Measurements from ENCODE around the gene VPS33A. TPM values are rescaled to one million over a fixed set of nuclear protein-coding genes. Genes with fewer than 3 reads are reported as not detected.
A peak's percentile ranks its signal among the peaks of the same experiment; 100 is the strongest.

VPS33A gene
- total and polyA plus RNA-seq, 2 of the 8 experiments (the other 6 are each of a cell fraction or from before 2014, with no cell fraction given) = 16.4 to 41.8 TPM

- Histone ChIP-seq H4K8ac (ENCODE audit: extremely low read depth, insufficient read depth, low read length) (no peak overlapping the region), H2BK12ac (ENCODE audit: low read depth, low read length) (no peak overlapping the region), H3K14ac (ENCODE audit: insufficient read length) (no peak overlapping the region), H2BK5ac (ENCODE audit: low read depth, low read length) (no peak overlapping the region), H3K4ac (replicated peaks; ENCODE audit: insufficient read length, low read depth, low read length) (no peak overlapping the region), H3K9ac (replicated peaks in 1 of 4; ENCODE audit: extremely low read depth in 1 of 4, low read depth in 3 of 4, low read length in 3 of 4) (no peak overlapping the region; a peak in 1 of 7 replicates), H2AFZ (ENCODE audit: low read length) (no peak overlapping the region), H3K56ac (replicated peaks; ENCODE audit: insufficient read length, low read depth, low read length) (no peak overlapping the region), H3K18ac (ENCODE audit: extremely low read depth, low read length) (no peak overlapping the region), H3K4me1 (replicated peaks in 1 of 4; ENCODE audit: control insufficient read depth in 3 of 4, insufficient read depth in 4 of 4, low read length in 3 of 4) (peaks cover 3 to 14% (median 10%) of the 10 kb centered on the region in 4 experiments), H4K20me1 (replicated peaks in 1 of 2; ENCODE audit: control insufficient read depth in 1 of 2, insufficient read depth in 2 of 2, low read length in 2 of 2) (peaks cover 0 to 6% of the 10 kb centered on the region in 2 experiments), H3K79me2 (ENCODE audit: control insufficient read depth in 1 of 2, insufficient read depth in 2 of 2, low read length in 2 of 2) (peaks cover 6 to 31% of the 10 kb centered on the region in 2 experiments), H4K5ac (ENCODE audit: insufficient read length, low read depth, low read length) (no peak overlapping the region), H3K27ac (ENCODE audit: low read depth, low read length) (no peak overlapping the region), H2AK5ac (ENCODE audit: low read depth, low read length) (no peak overlapping the region), H3K4me2 (ENCODE audit: insufficient read depth in 1 of 2, low read depth in 2 of 2, low read length in 2 of 2) (peak overlapping the region in 1 of 2 experiments; percentile 52; a peak in 1 of 4 replicates), H3K4me3 (ENCODE audit: extremely low read depth in 1 of 4, insufficient read depth in 2 of 4, low read depth in 3 of 4, low read length in 4 of 4) (no peak overlapping the region), H4K91ac (replicated peaks; ENCODE audit: insufficient read length, low read length) (no peak overlapping the region), H3K9me3 (ENCODE audit: insufficient read depth in 2 of 2, low read depth in 1 of 2, low read length in 1 of 2) (no peaks in the 10 kb centered on the region), H3K36me3 (ENCODE audit: control insufficient read depth in 2 of 4, insufficient read depth in 4 of 4, low read length in 3 of 4) (peaks cover 4 to 24% (median 8%) of the 10 kb centered on the region in 4 experiments; a peak in 7 of 8 replicates), H3K27me3 (replicated peaks in 1 of 4; ENCODE audit: control insufficient read depth in 3 of 4, extremely low read depth in 1 of 4, insufficient read depth in 3 of 4, low read length in 3 of 4) (no peaks in the 10 kb centered on the region; a peak in 2 of 7 replicates), H2BK15ac (ENCODE audit: low read length) (no peak overlapping the region), H3K79me1 (ENCODE audit: low read depth, low read length) (peaks cover 6% of the 10 kb centered on the region; the same call in 1 of the 2 replicates), H3K23ac (ENCODE audit: insufficient read length) (no peak overlapping the region), H2BK120ac (replicated peaks; ENCODE audit: low read depth, low read length) (no peak overlapping the region), H3K23me2 (ENCODE audit: low read depth, low read length) (peaks cover 2% of the 10 kb centered on the region; the same call in 1 of the 2 replicates), H2BK20ac (ENCODE audit: low read length) (no peak overlapping the region)
- no peak for TF ChIP-seq HDAC2 (IDR thresholded peaks at IDR 0.05; ENCODE audit: borderline replicate concordance in 1 of 2, low read depth in 2 of 2, low read length in 2 of 2)
- CTCF ChIA-PET (ENCODE audit: partially characterized antibody) = interaction anchor here (0.9 kb wide), 1 partner anchor 109 kb away, joined by 3 read pairs; no protein-coding TSS in a partner anchor
- DNase-seq (ENCODE audit: low read depth in 1 of 2, low spot score in 2 of 2) (no peak), FAIRE-seq (no peak)
- WGBS, 2 experiments (ENCODE audit: extremely low coverage in 1 of 2, insufficient coverage in 1 of 2, insufficient read length in 1 of 2, insufficient replicate concordance in 2 of 2, low coverage in 1 of 2, low lambda C conversion rate in 2 of 2, missing lambda C conversion rate in 1 of 2) = 89% methylated on average over 17 of the region's 17 CpGs; no CpG with 5 or more reads in 1 of the 2 experiments
- POLR2A ChIA-PET (ENCODE audit: partially characterized antibody) = interaction anchor here (1.1 to 15.7 kb wide), 3 partner anchors 10 to 19 kb away, joined by 3 to 230 read pairs (median 6); partner anchors contain the start of gene B3GNT4
Observed at GRCh38 chr12:122227341-122227740, 39.0 kb downstream of the VPS33A start.
